Measurements from ENCODE around the gene AK2.

AK2 gene

DNA sequence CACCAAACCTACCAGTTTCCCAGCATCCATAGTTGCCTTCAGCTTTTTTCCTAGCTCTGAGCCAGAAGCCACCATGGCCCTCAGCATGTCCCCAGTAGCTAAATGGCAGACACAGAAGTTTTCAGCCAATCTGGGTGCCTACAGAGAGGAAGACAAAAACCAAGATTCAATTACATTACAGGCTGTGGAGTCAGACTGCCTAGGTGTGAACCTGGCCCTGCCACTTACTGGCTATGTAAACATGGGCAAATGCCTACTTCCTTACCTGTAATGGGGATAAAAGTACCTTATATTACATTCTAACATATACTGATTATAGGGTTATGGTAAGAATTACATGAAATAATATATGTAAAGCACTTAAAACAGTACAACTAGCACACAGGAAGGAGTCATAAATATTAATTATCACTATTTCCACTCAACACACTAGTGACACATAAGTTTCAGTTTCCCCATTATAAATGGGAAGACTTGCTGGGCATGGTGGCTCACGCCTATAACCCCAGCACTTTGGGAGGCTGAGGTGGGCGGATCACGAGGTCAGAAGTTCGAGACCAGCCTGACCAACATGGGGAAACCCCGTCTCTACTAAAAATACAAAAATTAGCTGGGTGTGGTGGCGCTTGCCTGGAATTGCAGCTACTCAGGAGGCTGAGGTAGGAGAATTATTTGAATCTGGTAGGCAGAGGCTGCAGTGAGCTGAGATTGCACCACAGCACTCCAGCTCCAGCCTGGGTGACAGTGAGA is 12.1 kb downstream of the AK2 start:
- peak; percentile 59 to 67 for DNase-seq (ENCODE audit: low read depth in 2 of 2)

DNA sequence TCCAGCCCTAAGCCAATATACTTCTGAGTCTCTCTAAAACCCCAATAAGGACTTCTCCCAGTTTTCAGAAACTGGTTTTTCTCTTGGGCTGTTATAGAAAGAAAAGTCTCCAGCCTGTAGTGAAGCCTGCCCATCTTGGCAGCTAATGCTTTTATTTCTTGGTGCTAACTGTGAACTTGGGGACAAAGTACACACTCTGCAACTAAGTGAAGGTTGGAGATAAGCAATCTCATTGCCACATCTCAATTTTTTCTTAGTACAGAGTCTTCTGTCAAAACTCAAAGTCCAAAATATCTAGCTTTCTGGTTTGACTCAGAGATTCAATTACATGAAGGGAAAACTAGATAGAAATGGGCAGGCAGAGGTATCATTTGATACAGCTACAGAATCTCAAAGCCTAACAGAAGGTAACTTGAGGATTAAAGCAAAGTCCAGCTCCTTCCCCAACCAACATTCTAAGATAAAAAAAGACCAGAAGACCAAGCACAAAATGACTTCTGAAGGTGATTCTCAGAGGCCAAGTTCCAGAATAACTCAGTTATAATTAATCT is 14.0 kb downstream of the AK2 start:
- DNase-seq (ENCODE audit: low read depth in 2 of 2) = no peak

- no peak for DNase-seq (ENCODE audit: low read depth in 2 of 2)
These were observed 14.9 kb downstream of the AK2 start for GRCh38 chr1:33021567-33022431.

- DNase-seq (ENCODE audit: low read depth in 2 of 2) = no peak
These were observed 18.6 kb downstream of the AK2 start for GRCh38 chr1:33018112-33018511.

GRCh38 chr1:33017175-33017574 is 19.5 kb downstream of the AK2 start:
- DNase-seq (ENCODE audit: low read depth in 2 of 2) = no peak

GRCh38 chr1:33015216-33015615 is 21.5 kb downstream of the AK2 start:
- no peak for DNase-seq (ENCODE audit: low read depth in 2 of 2)

- DNase-seq (ENCODE audit: low read depth in 2 of 2) = no peak
These were observed 22.1 kb downstream of the AK2 start for GRCh38 chr1:33014464-33015163.

GRCh38 chr1:33013791-33014190 is 22.9 kb downstream of the AK2 start:
- no peak for DNase-seq (ENCODE audit: low read depth in 2 of 2)

GRCh38 chr1:33012165-33012564 is 24.5 kb downstream of the AK2 start:
- DNase-seq (ENCODE audit: low read depth in 2 of 2) = no peak

DNA sequence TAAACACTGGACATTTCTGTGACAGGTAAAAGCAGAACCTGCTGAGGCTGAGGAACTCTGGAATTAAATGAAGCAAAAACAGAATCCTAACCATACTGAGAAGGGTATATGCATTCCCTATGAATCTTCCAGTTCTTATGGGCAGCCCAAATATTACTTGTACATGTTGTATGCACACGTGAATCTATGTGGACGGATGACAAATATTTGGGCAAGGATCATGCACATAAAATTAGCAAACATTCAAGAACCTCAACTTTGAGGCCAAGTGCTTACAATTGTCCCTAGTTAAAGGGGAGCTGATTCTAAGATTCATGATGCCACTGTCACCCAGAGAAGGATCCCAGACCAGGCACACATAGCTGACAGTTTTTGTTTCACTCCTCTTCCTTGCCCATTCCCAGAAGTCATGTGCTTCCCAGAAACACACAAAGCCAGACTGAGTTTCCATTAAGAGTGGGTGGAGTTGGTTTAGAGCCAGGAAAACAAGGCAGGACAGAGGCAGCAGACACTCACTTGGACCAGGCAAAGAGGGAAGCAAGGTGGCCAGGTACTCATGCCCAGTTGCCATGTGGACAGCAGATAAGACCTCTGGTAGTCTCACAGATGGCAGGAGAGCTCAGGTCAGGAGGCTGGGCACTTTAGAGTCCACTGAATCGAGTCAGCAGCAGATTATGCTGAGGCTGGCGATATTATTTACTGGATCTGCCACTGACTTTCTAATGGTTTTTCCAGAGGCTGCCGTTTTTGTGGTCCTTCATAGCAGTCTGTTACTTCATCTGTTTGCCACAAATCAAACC is 25.6 kb downstream of the AK2 start:
- DNase-seq (ENCODE audit: low read depth in 2 of 2) = no peak

DNA sequence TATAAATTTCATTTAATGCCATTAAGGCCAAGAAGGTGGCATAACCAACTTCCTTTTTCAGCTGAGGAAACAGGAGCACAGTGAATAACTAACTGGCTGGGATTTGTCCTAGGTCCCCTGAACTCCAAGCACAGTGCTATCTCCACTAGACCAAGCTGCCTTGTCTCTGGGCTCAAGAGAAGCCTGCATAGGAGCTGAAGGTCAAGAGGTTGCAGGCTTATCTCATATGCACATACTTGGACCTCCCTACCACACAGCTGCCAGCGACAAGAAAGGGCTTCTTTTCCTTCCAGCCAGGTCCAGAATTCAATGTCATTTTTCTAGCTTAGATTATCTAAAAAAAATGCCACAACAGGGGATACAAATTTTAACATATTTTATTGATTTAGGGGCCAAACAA is 27.1 kb downstream of the AK2 start:
- no peak for DNase-seq (ENCODE audit: low read depth in 2 of 2)

DNA sequence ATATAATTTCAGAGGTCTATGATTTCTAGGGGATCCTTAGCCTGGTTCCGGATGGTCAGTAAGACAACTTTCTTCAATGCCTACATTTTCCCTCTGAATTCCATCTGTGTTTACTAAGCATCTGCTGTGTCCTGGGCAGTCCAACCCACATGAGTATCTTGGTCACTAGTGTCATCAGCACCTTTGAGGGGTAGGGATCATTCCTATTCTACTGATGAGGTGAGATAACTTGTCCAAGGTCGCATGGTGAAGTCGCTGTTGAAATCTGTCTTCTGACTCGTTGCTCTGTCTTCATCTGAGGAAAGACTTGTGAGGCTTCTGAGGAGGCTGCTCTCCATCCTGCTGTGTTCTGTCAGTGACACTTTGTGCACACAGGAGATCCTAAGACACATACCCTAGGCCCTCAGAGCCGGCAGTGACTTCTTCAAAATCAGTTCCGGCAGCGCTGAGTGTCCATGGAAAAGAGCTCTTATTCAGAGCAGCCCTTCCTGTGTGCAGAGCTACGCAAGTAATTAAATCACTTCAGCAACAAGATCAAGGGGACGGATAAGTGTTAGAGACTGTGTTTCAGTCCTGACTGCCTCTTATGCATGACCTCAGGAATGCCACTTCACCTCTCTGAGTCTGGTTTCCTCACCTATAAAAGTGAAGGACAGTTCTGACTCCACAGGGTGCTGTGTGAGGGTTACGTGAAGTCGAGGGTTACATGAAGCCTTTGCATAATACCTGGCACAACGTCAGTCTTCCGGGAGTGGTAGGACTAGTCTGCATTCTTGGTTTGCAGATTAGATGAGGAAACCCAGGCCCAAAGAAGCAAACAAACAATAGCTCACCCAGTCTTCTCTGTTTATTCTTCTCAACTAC is 28.4 kb downstream of the AK2 start:
- no peak for DNase-seq (ENCODE audit: low read depth in 2 of 2)

GRCh38 chr1:33007190-33008050 is 29.3 kb downstream of the AK2 start:
- DNase-seq (ENCODE audit: low read depth in 2 of 2) = no peak

- DNase-seq (ENCODE audit: low read depth in 2 of 2) = no peak
These were observed 30.8 kb downstream of the AK2 start for GRCh38 chr1:33005838-33006421.

GRCh38 chr1:33005117-33005837 is 31.4 kb downstream of the AK2 start:
- no peak for DNase-seq (ENCODE audit: low read depth in 2 of 2)

DNA sequence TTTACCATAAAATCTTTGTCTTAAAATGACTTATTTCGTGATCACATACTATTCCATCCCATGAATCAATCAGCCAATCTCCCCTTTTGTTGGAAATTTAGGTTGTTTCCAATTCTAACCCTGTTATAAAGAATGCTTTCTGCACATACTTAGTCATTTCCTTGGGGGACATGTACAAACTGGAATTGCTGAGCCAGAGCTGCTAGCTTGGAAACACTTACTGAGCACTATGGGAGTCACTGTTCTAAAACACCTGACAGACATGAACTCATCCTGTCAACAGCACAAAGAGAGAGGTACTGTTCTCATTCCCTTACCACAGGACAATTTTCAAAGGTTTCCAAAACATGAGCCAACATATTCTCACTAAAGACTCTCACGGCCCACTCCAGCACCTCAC is 32.1 kb downstream of the AK2 start:
- no peak for DNase-seq (ENCODE audit: low read depth in 2 of 2)

GRCh38 chr1:33003657-33004056 is 33.0 kb downstream of the AK2 start:
- DNase-seq (ENCODE audit: low read depth in 2 of 2) = no peak

- no peak for DNase-seq (ENCODE audit: low read depth in 2 of 2)
These were observed 34.7 kb downstream of the AK2 start for GRCh38 chr1:33002006-33002405.
